Measurements from ENCODE around the gene CPNE5.

Gene CPNE5

DNA sequence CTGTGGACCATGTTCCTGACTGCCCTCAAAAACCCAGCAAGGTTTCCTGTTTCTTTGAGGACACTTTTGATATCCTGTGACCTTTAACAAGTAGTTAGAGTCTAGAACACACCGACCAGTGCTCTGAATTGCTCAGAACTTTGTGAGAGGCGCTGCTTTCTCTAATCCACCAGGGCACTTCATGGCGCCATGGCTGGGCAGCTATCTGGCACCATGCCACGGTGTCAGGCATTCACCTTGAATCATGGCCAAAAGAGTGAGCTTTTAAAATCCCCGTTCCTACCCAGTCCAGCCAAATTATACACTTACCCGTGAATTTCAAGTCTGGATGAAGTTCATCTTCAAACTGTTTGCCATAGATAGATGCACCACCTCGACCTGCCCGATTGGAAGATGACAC is 17.0 kb upstream of the CPNE5 start:
- DNase-seq, result no peak

DNA sequence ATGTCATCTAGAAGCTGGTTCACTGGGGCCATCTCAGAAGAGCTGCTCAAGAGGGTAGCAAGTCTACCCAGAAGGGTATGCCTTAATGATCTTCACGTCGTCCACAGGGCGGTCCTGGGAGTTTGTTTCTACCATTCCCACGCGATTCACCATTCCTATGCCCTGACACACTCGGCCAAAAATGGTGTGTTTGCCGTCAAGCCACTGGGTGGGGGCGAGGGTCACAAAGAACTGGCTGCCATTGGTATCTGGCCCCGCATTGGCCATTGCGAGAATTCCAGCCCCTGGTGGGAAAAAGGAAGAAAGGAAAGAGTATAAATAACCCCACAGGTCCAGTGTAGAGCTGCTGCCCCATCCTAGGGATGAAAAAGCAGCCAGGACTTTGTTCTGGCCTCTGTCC is 16.5 kb upstream of the CPNE5 start:
- no peak for DNase-seq

DNA sequence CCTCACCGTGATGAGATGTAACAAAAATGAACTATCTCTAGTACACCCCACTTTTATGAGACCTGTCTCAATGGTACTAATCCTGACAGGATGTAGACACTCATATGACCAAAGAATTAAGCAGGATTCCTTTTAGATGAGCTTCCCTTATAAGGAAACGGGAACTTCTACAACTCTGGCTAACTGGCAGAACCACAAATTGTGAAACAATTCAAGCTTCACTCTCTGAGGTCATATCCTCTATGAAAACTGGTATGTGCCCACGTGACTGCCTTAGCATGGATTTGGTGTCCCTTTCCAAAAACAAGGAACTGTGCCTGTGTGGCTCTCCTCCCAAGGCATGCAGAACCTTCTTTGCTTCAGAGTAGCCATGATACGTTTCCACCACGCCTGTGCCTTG is 14.1 kb upstream of the CPNE5 start:
- no peak for DNase-seq

DNA sequence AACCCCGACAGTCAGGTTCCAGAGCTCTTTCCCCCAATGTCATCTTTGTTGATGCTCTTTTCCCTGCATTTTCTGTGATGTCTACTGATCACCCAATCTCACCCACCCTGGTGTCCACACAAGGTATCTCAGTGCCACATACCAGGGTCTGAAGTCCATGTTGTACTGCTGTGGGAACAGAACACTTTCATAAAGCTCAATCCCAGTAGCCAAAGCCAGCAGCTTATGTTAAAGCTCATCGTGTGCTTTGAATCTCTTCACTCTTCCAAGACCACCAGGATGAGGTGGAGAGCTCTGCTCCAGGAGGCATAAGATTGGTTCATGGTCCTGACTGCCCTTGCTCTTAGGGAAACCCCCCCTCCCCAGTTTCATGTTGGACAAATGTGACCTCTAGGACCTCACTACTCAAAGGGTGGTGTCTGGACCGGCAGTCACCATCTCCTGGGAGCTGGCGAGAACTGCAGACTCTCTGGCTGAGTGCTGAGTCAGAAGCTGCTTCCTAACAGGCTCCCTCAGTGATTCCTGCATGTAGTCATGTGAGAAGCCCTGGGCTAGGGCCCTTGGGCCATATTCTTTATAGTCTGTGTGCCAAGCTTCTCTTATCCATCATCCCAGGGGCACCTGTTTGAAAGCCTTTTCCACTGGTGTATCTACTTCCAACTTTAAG is 13.4 kb upstream of the CPNE5 start:
- no peak for DNase-seq

DNA sequence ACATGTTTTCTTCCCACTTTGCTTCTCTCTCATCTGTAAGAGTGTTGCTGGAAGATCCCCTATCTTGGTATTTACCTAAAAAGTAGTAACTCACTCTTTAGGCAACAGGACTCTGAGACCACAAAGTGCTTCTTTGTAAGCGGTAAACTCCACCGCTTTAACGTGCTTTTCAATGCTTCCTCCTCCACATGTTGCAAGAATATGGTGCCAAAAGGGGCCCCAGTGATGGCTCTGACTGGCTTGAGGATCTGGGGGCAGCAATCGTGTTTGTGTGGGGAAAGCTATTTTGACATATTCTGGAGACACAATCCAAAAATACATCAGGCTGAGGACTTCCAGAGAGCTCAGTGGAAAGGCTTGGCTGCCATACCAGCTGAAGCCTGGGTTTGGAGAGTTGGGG is 12.4 kb upstream of the CPNE5 start:
- DNase-seq, result no peak

DNA sequence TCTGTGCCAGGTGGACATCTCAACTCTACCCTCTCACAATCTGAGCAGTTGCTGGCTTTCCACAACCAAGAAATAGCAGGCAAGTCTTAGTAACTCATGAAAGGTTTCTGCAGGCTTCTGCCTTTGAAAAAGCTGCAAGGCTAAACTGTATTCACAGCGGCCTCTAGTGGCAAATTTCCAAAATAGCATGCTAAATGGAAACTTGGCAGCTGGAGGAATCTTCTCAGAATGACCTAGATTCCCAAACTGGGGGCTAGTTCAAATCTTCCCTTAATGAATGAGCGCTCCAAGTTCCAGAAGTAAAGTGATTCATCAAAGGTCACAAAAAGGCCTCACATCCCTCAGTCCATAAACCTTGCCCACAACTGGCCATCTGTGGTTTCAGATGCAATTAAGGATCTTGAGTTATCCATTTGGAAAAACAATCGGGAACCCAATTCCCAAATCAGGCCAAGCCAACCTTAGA is 11.9 kb upstream of the CPNE5 start:
- peak; percentile 86 for DNase-seq

DNA sequence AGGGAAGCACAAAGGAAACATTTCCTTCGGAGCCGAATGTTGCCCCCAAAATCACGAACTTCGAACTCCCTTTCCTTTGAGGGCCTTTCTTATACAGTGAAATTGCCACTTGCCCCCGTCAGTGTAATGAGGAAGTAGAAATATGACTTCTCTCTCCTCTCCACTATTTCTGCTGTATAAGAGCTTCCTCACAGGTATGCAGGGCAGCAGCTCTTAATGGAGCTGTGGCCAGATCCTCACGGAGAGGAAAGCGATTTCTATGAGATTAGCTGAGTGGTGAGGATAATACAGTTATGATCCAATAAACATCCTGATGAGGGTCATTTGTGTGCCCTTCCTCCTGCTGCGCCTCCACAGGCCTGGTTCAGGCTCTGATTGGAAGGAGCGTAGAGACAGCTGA is 10.8 kb upstream of the CPNE5 start:
- no peak for DNase-seq

DNA sequence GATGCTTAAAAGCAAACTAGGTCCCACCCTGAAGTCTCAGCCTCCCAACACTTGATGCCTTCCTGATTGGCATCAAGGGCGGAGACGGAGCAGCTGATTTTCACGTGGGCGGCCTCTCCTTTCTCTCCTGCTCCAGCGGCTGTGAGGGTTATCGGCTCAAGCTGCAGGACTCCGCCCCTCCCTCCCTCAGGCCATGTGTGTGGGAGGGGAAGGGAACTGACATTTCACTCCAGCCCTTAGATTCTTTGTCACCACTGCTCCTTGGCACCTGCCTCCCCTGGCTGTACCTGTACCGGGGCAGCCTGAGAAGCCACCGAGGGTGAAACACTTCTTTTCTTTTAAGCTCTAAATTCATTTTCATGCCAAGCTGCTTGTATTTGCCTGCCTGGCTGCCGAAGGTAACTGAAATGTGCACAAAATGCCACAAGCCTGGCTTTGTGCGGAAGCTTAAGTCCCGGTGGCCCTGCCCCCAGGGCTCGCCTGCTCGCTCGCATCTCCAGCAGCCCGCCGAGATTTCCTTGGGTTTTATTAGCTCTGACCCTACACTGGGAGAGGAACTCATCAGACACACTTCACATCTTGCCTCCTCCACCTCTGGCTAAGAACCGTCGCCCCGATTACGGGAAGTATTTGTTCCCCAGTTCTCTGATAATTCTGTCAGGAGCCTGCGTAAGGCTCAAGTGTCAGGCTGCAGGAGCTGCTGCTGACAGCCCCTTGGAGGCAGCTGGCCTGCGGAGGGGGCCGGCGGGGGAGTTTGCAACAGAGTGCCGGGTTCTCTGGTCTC is 9.6 kb upstream of the CPNE5 start:
- peak; percentile 86 for DNase-seq

DNA sequence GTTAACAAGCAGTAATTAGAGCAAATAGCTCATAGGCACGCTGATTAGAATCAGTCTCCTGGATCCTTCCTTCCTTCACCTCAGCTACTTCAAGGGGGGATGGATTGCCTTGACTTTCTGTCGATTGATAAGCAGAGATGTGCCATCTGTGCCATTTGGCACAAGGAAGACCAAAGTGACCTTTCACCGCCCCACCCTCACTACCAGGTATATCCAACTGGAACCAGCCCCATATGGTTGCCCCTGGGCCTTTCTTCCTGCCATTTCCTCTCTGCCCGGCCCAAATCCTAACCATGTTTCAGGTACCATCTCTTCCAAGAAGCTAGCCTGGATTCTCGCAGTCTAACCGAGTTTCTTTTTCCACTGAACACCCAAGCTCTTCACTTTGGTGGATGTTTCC is 8.7 kb upstream of the CPNE5 start:
- DNase-seq, result peak; percentile 10

DNA sequence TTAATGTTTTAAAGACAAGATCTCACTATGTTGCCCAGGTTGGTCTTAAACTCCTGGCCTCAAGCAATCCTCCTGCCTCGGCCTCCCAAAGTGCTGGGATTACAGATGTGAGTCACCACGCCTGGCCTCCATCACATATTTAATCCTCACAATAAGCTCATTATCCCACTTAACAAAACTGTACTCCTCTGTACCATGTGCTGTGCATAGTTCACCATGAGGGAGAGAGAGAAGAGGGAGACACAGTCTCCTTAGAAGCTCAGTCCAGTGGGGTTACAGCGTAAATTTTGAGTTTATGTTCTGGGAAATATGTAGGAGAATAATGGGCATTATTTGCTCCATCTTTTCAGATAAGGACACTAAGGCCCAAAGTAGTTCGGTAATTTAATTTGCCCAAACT is 7.9 kb upstream of the CPNE5 start:
- DNase-seq, result no peak

DNA sequence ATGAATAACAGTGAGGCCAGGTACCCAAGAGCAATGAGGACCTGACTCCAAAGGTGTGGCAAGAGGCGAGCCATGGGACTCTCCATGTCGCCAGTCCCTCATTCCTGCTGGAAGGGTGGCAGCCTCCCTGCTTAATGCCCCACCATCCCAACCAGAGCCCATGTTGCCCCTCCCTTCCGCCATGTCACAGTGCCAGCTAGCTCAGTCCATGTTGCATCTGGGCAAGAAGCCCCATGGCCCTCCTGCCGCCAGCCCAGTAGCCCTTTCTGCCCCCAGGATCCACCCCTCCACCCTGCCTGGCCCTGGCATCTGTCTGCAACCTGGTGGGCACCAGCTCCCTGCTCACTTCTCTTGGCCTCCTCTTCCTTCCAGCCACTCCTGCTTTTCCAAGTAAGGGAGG is 6.0 kb upstream of the CPNE5 start:
- DNase-seq, result no peak

DNA sequence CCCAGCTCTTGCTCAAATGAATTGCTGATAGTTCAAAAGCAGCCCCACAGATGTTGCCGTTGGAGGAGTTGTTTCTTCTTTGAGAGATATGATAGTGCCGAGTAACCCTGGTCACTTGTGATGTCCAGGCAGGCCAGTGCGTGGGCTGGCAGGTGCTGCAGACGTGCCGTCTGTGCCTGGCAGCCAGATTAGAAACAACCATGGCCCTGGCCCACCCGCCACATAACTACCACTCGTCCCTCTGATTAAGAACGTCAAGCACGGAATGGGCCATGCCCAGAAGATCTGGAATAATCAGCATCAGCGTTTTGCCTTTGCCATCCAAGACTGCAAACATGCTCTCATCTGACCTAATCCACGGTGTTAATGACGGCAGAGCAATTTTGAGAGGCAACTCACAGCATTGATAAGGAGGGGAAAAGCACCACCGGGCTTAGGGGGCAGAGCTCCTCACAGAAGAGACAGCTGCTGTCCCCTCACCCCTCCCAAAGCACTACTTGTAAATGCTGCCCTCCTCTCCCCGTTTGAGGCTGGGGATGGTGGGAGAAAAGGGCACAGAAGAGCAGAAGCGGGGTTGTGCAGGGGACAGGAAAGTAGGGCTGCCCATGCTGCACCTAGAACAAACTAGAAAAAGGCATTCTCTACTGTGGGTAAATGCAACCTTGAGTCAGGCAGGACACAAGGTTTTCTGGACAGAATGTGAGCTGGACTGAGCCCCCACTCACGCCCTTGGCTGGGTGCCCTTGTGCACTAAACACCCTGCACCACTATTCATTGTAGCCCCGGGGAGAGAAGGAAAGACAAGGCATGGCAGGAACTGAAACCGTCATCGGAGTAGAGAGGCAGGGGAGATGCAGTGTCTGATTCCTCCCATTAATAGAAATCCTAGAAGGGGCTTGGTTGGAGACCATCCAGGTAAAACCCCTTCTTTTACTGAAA is 5.3 kb upstream of the CPNE5 start:
- DNase-seq, result no peak

DNA sequence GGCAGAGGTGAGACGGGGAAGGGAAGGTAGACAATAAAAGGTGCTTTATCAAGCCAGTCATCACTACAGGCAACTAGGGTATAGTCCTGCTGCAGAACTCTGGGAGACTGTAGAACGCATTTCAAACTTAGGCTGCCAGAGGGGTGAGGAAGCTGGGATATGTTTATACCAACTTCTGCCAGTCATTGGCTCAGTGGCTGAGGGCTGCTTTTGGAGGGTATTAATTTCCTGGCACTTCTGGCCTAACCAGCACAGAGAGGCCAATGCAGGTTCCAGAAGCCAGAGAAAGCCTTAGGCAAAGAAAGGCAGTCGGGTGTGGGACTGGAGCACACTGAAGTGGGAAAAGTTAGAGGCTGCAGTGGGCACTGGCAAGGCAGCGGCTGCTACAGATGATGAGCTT is 3.9 kb upstream of the CPNE5 start:
- no peak for DNase-seq

DNA sequence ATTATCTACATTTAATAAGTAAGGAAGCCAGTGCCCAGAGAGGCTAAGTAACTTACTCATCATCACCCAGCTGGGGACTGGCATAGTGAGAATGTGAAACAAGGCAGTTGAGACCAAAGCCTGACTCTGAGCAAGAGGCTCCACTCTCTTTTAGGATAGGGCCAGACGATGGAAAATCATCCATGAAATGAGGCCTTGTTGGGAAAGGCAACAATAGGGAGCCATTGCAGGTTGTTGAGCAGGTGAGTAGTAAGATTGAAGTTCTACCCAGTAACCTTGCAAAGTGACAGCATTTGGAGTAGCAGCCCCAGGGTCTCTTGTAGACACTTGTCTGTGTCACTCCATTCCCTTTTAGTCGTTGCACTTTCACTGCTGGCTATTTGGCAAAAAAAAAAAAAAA is 2.5 kb upstream of the CPNE5 start:
- DNase-seq, result no peak

DNA sequence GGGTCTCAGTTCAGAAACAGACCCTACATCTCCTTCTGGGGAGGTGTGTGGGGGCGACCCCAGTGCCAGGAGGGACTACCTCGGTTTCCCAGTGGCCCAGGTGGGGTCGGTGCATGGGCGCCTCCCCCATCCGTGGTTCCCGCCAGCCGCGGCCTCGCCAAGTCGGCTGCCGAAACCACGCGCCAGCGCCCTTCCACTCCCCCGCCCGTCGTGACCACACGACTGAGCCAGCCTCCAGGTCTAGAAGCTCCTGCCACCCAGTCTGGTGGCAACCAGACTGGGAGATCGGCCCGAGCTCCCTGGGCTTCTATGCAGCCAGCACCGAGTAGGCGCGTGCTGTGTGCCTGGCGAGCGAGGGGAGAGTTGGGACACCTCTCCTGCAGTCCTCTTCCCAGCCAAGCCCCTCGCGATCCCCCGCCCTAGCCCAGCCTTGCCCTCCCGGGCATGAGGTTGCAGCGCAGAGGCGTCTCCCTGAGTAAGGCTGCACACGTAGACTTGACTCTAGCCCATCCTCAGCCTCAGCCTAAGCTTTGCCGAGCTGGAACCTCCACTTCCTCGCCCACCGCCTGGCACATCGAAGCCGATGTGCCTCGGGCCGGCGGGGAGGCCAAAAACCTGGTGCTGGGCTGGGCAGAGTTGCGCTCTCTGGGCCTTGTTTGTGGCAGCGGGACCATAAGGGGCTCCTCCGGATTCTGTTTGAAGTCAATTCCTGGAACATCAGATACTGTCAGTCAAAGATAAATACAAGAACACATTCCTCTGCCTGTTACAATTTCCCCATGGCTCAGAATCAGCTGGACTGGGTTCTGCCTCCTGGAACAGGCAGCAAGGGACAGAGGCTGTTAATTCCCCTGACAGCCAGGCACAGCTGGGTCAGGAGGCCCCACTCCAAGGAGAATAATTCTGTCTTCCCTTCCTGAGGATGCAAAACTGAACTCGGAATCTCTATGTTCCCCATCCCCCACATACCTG is 1.5 kb upstream of the CPNE5 start:
- DNase-seq, result peak; percentile 71

DNA sequence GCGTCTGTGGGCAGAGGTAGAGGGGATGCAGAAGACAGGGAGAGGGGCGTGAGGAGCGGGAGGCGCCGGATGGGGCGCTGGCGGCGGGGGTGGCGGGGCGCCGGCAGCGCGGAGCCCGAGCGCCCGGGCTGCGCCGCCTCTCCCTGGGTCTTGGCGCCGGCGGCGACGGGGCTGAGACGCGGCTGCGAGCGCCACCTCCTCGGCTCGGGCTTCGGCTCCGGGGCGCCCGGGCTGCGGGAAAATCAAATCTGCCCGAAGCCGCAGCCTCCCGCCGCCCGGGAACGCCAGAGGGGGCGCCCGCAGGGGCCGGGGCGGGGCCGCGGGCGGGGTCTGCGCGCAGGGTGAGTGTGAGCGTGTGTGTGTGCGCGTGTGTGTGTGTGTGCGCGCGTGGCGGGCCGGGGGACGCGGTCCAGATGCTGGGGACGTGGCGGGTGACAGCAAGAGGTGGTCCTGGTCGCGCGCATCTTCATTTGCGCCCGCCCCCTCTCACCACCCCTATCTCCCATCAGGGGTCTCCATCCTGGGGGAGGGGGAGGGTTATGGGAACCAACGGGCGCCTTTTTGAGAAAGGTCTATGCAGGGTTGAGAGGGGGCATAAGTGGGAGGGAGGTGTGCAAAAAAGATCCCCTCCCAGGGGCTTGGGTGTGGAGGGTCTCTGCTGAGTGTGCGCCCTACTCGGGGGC is 646 bp upstream of the CPNE5 start:
- DNase-seq, result peak; percentile 68

DNA sequence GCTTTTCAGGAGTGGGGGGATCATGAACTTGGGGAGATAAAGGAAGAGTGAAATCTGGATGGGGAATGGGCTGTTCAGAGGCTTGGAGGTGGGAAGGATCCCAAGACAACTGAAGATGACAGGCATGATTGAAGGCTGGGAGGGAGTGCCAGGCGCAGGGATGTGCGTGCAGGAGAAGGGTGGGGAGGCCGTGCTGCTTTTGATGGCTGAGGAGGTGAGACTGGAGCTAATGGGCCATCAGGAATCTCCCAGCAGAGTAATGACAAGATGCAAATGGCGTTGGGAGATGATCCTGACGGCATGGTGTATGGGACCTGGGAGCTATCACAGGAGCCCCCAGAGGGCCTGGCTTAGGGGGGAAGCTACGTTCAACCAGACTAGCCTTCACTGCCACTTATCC is 1.6 kb downstream of the CPNE5 start:
- DNase-seq, result peak; percentile 21

DNA sequence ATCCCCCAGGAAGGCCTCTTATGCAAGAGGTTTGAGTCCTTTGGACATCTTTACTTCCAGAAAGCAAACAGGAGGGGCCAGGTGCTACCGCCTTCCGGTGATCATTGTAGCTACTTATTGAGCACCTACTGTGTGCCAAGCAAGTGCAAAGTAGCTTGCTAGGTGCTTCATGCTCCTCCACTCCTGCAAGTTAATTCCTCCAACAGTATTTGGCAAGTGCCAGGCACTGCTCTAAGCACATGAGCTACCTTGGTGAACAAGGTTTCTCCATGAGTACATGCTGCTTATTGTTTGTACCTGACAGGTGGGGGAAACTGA is 2.3 kb downstream of the CPNE5 start:
- DNase-seq, result no peak

DNA sequence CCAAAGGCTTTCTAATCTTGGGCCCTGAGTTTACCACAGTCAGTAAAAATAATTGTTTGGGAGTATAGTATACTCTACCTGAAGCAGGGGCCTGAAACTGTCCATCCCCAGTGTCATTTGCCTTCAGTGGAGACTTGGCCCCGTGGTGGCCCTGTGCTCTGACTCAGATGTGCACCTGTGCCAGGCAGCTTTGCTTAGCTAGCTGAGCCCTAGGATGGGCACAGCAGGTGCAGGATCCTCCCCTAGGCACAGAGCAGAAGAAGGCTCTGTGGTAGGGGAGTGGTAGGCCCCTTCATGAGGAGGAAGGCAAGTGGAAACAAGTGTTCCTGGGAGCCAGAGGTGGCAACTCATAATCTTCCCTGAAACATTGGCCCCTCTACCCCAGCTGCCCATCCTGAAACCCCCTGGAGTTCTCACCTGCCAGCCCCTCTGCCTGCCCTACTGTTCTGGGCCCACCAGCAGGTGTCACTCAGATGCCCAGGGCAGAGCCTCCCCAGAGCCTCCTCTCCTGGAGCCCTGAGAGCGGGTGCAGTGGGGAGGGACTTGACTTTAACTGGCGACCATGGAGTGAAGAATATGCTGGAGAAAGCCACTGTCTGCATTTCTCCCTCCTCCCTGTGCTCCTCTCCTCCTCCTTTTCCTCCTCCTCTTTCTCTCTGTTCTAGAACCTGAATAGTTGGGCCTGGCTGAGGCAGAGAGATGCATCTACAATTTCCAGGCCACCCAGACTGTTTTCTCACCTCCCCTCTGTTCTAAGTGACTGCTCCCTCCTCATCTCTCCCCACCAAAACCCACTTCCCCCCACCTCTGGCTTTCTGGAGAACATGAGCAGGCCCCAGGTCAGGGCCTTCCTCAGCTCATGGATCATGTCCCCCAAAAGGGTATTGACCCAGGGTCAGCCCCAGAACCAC is 2.9 kb downstream of the CPNE5 start:
- DNase-seq, result peak; percentile 18

DNA sequence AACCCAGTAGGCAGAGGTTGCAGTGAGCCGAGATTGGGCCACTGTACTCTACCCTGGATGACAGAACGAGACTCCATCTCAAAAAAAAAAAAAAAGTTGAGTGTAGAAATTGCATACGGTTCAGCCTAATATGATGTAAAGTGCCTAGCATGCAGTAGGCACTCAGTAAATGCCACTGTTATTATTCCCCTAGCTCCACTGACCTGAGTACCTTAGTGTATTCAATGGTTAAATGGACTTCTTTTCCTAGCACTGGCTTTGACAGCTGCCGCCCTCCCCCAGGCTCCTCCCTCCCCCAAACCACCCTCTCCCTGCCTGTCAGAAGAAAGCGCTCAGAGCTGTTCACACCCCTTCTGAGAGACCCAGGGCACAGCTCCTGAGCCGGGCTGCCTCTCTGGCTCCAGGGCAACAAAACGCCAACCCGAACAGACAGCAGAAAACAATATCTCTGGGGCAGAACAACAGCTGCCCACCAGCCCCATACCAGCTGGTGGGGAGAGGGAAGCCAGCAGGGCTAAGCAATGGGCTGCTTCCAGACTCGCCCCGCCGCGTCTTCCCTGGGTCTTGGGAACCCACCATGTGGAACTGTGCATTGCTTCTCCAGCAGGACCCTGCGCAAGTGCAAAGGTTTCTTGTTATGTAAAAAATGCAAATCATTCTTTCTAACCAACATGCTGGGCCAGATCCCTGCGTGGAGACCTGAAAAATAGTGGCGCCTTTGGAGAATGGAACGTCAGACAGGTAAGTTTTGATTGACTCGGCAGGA is 4.5 kb downstream of the CPNE5 start:
- peak; percentile 54 for DNase-seq

All from retina (tissue), 1 donor.